Hematopoietic multipotent progenitor cell (in vitro differentiated cells): ENCODE data around the gene CCSER1. TPM values are rescaled to one million over a fixed set of nuclear protein-coding genes. Genes with fewer than 3 reads are reported as not detected.
A peak's percentile ranks its signal among the peaks of the same experiment; 100 is the strongest.

Source experiments
- DNase-seq, 3 donors: peaks; one replicate each; pipeline ENCODE4 v3.0.0-alpha.2; 2011 to 2015; ENCODE audit warnings: low read depth in 2 of 3, low spot score in 2 of 3
- total RNA-seq: library from RNA; depleted of rRNA; stranded (reverse); fragments of >200 nt; gene quantifications from one replicate; pipeline ENCODE4 v1.2.3, GENCODE V29; 2012

CCSER1 gene
- total RNA-seq, 1 donor, result 15.3 TPM

DNA sequence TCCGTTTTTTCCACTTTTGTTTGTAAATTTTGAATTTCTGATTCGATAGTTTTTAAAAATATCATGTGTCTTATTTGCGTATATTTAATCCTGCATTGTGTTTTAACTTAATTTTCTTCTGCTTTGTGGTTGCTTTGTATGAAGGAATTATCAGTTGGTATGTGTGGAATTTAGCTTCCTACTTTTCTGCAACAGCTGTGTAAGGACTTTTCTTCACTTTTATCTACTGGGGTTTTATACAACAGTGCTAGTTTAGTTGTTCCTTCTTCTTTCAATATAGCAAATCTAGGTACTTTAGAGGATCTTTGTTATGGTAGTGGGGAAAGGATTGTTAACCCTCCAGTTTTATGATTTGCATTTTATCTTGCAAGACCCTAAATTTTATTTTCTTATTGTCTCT lies 410.3 kb downstream of the CCSER1 start:
- DNase-seq, result no peak

DNA sequence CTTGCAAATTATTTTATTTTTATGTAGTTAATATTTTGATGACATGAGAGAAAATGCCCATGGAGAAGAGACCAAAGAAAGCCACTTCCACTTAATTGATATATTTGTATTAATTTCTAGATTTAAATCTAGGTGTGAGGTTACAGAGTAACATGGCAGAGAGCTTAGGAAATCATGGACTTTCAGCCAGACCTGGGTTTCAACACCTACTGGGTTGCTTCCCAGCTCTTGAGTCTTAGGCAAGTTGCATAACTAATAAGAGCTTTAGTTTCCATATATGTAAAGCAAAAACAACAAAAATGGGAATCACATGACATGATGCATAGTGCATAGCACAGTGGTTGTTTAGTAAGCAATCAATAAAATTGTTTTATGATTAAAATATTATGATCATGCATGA lies 413.3 kb downstream of the CCSER1 start:
- no peak for DNase-seq

GRCh38 chr4:90542216-90542615 lies 415.0 kb downstream of the CCSER1 start:
- DNase-seq, result peak in 2 of 3 donors; percentile 57 to 90

DNA sequence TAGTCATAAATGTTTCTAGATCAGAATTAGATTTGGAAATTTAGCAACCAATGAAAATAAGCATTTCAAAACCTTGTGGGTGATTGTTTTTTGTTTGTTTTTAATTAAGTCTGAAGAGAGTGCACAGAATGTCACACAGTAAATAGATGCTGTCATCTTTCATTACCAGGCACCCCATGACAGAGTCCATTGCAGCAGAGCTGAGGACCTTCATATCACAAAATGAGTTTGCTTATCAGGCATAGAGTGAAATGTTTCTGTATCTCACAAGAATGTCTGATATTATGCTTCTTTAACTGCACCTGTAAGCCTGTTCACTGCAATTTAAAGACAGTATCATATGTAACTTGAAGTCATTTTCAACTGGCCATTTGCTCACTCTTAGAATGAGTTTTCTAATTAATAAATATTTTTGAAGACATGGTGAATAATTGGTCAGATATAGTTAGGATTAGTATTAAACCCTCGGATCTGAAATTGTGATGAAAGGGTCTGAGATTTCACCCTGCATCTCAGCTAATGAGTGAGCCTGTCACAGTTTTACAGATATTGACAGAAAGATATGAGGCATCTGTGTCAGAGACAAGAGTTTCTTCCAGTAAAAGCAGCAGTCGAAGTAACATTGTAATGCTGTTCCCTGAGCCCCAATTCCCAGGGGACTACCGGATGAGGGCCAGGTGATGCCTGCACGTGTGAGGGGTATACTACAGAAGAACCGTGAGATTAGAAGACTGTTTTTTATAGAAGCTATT lies 416.4 kb downstream of the CCSER1 start:
- DNase-seq, result no peak

DNA sequence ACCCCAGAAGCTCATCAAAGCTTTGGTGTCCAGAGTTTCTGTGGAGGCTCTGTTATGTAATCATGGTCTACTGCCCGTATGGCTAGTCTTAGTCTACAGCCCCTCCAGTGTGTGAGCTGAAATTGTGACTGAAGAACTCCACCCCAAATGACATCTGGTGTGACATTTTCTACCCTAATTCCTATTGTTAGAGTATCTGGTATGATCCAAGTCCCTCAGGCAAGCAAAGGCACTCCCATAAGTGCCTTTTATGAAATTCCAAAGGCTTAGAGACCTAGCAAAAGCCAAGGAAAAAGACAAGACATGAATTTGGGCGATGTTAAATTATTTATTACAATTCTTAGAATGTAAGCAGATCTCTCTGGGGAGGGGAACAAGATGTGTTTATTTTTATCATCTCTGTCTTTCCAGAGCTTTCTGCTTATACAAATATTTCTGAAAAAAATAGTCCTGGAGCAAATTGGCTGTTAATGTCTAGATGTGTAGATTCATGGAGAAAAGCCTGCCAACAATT lies 417.4 kb downstream of the CCSER1 start:
- no peak for DNase-seq

DNA sequence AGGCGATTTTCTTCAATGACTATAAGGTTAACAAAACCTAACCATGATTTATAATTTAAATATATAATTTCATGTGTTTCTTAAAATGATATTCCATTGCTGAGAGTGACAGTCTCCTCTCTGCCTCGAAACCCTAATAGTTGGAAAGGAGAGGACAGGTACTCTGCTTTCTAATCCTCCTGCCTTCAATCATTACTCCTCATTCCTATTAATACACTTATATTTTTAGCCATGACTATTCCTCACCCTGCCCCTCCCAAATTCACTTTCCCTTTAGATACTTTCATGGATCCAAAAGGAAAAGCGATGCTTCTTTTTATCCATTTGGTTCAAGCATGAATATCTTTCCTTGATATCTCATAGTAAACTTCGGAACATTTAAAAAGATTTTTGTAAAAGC lies 418.2 kb downstream of the CCSER1 start:
- no peak for DNase-seq

- peak in 2 of 3 donors; percentile 21 to 57 for DNase-seq
Observed at GRCh38 chr4:90546114-90546513, 418.9 kb downstream of the CCSER1 start.

GRCh38 chr4:90570615-90571014 lies 443.4 kb downstream of the CCSER1 start:
- no peak for DNase-seq

DNA sequence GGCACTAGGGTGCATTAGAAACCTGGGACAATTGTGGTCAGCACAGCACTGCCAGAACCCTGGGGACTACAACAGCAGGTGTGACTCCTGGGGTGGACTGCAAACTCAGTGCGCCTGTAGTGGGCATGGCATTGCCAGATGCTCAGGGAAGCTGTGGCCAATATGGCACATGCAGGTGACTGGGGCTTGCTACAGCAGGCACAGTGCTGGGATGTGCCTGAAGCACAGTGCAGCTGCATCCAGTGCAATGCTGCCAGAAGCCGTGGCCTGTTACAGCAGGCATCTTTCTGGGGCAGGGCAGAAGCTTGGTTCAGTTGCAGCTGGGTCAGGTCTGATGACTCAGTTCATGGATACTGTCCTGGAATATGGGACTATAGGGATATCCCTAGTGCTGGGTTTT lies 445.8 kb downstream of the CCSER1 start:
- DNase-seq, result no peak

- DNase-seq, result no peak
Observed at GRCh38 chr4:90575371-90575770, 448.2 kb downstream of the CCSER1 start.

GRCh38 chr4:90580326-90580725 lies 453.1 kb downstream of the CCSER1 start:
- DNase-seq, result no peak

DNA sequence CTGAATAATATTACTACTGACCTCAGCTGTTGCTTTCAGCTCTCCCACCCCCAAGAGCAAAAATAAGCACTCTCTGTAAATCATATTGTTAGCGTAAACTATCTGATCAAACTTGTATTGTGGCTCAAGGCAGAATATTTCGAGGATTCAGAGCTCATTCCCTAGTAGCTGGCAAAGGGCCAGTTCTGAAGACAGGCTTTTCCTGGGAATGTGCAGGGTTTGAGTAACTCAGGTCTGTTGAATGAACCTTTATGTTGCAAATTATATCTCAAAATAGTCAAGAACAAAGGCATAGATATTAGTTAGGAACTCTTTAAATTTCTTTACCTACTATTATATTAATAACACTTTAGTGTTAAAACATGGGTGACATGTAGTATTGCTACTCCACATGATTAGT lies 454.9 kb downstream of the CCSER1 start:
- DNase-seq, result no peak

- no peak for DNase-seq
Observed at GRCh38 chr4:90584051-90584450, 456.9 kb downstream of the CCSER1 start.

DNA sequence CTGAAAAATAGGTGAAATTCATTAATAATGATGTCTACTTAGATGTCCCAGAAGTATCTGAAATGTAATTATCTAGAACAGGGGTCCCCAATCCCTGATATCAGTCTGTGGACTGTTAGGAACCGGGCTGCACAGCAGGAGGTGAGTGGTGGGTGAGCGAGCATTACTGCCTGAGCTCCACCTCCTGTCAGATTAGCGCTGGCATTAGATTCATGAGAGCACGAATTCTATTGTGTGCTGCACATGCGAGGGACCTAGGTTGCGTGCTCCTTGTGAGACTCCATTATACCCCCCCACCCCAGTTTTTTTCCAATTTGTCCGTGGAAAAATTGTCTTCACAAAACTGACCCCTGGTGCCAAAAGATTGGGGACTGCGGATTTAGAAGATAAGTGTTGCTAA lies 458.8 kb downstream of the CCSER1 start:
- DNase-seq, result no peak

DNA sequence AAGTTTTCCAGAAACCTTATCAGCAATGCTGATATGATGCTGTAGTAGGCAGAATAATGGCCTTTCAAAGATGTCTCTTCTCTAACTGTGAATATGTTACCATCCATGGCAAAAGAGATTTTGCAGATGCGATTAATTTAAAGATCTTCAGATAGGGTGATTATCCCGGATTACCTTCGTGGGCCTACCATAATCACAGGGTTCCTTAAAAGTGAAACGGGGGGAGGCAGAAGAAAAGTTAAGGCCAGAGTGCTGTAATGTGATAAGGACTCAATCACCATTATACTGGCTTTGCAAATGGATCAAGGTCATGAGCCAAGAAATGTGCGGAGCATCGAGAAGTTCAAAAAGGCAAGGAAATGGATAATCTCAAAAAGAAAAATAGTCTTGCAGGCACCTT lies 459.6 kb downstream of the CCSER1 start:
- no peak for DNase-seq

DNA sequence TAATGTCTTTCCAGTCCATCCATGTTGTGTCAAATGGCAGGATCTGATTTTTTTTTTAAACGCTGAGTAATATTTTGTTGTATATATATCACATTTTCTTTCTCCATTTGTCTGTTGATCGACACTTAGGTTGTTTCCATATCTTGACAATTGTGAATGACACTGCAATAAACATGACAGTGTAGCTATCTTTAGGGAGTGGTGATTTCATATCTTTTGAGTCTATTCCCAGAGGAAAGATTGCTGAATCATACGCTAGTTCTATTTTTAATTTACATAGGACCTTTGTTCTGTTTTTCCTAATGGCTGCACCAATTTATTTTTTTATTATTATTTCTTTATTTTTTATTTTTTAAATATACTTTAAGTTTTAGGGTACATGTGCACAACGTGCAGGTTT lies 470.7 kb downstream of the CCSER1 start:
- no peak for DNase-seq

GRCh38 chr4:90598741-90599140 lies 471.5 kb downstream of the CCSER1 start:
- no peak for DNase-seq

DNA sequence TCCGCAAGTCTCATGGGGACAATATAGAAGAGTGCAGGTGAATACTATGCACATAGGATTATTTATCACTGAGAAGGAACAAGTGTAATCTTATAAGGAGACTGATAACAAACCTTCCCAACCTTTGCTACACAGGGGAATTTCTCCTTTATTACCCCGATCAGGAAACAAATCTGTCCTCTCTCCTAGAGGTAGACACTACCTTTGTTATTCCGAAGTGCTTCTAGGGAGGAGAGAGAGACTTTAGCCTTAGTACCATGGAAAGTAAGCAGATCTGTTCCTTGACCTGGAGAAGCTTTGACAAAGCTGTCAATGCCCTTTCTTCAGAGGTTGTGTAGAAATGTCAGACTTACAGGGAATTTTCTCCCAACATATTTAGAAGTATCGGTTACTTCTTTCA lies 475.5 kb downstream of the CCSER1 start:
- DNase-seq, result no peak

GRCh38 chr4:90603540-90603939 lies 476.3 kb downstream of the CCSER1 start:
- no peak for DNase-seq

DNA sequence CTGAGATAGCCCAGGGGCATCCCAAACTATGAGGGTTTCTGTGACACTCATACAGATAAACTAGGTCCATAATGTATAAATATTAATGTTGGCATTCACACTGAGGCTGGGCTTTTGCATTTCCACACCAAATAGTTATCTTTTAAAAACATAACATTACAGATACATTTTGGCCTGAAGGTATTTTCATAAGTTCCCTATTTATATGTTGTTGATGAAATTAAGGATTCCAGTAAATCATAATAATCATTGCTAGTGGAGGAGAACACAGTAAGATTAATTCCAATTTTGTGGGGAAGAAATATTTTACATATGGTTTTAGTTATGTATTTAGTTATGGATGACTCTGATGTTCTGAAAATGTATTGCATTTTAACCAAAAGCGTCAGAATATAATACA lies 479.6 kb downstream of the CCSER1 start:
- DNase-seq, result no peak

DNA sequence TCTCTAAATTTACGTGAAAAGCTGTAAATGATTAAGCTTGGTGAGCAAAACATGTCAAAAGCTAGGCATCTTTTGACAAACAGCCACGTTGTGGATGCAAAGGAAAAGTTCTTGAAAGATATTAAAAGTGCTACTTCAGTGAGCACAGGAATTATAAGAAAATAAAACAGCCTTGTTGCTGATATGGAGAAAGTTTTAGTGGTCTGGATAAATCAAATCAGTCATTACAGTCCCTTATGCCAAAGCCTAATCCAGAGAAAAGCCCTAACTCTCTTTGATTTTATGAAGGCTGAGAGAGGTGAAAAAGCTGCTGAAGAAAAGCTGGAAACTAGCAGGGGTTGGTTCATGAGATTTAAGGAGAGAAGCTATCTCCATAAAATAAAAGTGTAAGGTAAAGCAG lies 487.2 kb downstream of the CCSER1 start:
- no peak for DNase-seq

DNA sequence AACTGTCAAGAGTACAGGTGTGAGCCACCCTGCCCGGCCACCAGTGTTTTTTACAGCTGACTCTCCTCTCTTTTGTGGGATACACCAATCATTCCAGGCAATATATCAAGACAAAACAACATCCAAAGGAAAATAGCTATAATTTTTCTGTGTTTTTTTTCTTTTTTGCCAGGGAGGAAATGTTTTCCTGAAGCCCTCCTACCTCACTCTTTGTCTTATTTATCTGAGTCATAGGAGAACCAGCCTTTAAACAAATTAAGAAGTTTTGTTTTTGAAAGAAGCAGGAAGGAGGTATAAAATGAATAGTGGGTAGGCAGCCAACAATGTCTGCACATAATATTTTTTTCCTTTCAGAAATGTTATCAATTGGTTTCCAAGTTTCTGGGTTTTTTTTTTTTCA lies 493.9 kb downstream of the CCSER1 start:
- DNase-seq, result no peak

- no peak for DNase-seq
Observed at GRCh38 chr4:90624781-90625180, 497.6 kb downstream of the CCSER1 start.
